H1 (cell line): ENCODE measurements around the gene RGS2. TPM values are rescaled to one million over a fixed set of nuclear protein-coding genes. Genes with fewer than 3 reads are reported as not detected.

Source experiments
- CTCF ChIA-PET: fragments of 300-600 bp; sonication (Branson Sonifier 250); formaldehyde crosslinking; loops from one replicate; lab custom pipeline; 2021; ENCODE audit not compliant: partially characterized antibody; lab: Charles Lee
- POLR2A ChIA-PET: fragments of 300-600 bp; sonication (Branson Sonifier 250); formaldehyde crosslinking; loops from one replicate; lab custom pipeline; 2021; ENCODE audit warnings: inconsistent platforms; ENCODE audit not compliant: partially characterized antibody; lab: Charles Lee
- DNase-seq, 2 experiments: peaks; one replicate each; pipeline versions ENCODE4 v3.0.0 to v3.0.0-alpha.2; 2010 to 2022; ENCODE audit warnings: low spot score in 2 of 2, low read depth in 1 of 2, mixed read lengths in 1 of 2
- FAIRE-seq: peaks from 2 replicates; lab custom pipeline; 2011; peaks lifted over from hg19 to GRCh38; lab: Jason Lieb, UNC
- H2AFZ ChIP-seq: 2 replicates; pipeline ENCODE4 v1.8.1; 2012; ENCODE audit warnings: low read length, inconsistent platforms
- H2AK5ac ChIP-seq: 2 replicates; pipeline ENCODE4 v1.6.1; 2013; ENCODE audit warnings: low read depth, low read length
- H2BK120ac ChIP-seq: replicated peaks from 2 replicates; pipeline ENCODE3; 2013; ENCODE audit warnings: low read depth, low read length, inconsistent platforms
- H2BK12ac ChIP-seq: 2 replicates; pipeline ENCODE4 v1.6.1; 2013; ENCODE audit warnings: low read depth, low read length
- H2BK15ac ChIP-seq: 2 replicates; pipeline ENCODE4 v1.6.1; 2013; ENCODE audit warnings: low read length
- H2BK20ac ChIP-seq: 2 replicates; pipeline ENCODE4 v1.6.1; 2013; ENCODE audit warnings: low read length
- H2BK5ac ChIP-seq: 2 replicates; pipeline ENCODE4 v1.6.1; 2013; ENCODE audit warnings: low read depth, low read length
- H3K14ac ChIP-seq: 2 replicates; pipeline ENCODE4 v1.6.1; 2013; ENCODE audit warnings: inconsistent platforms; ENCODE audit not compliant: insufficient read length
- H3K18ac ChIP-seq: 2 replicates; pipeline ENCODE4 v1.6.1; 2013; ENCODE audit warnings: low read length; ENCODE audit errors: extremely low read depth
- H3K23ac ChIP-seq: 2 replicates; pipeline ENCODE4 v1.6.1; 2013; ENCODE audit warnings: inconsistent platforms; ENCODE audit not compliant: insufficient read length
- H3K23me2 ChIP-seq: 2 replicates; pipeline ENCODE4 v1.6.1; 2013; ENCODE audit warnings: low read depth, low read length
- H3K27ac ChIP-seq: 2 replicates; pipeline ENCODE4 v1.6.1; 2011; ENCODE audit warnings: low read depth, low read length, inconsistent platforms
- H3K27me3 ChIP-seq, 4 experiments: replicated peaks in 1 of 4; 1 replicate in 1 of 4; 2 replicates in 3 of 4; pipeline versions ENCODE4 v1.6.1 to v1.8.1; 2011 to 2013; ENCODE audit warnings: low read length in 3 of 4, mild to moderate bottlenecking in 3 of 4, inconsistent platforms in 2 of 4, mixed read lengths in 2 of 4, moderate library complexity in 1 of 4; ENCODE audit not compliant: control insufficient read depth in 3 of 4, insufficient read depth in 3 of 4; ENCODE audit errors: extremely low read depth in 1 of 4
- H3K36me3 ChIP-seq, 4 experiments: 2 replicates each; pipeline versions ENCODE4 v1.6.1 to v1.8.1; 2011 to 2013; ENCODE audit warnings: mild to moderate bottlenecking in 4 of 4, low read length in 3 of 4, moderate library complexity in 2 of 4, control low read depth in 1 of 4, inconsistent platforms in 1 of 4; ENCODE audit not compliant: insufficient read depth in 4 of 4, control insufficient read depth in 2 of 4
- H3K4ac ChIP-seq: replicated peaks from 2 replicates; pipeline ENCODE3; 2013; ENCODE audit warnings: low read length, low read depth, mixed read lengths, inconsistent platforms; ENCODE audit not compliant: insufficient read length
- H3K4me1 ChIP-seq, 4 experiments: replicated peaks in 1 of 4; 1 replicate in 1 of 4; 2 replicates in 3 of 4; pipeline versions ENCODE4 v1.6.1 to v1.8.1; 2011 to 2013; ENCODE audit warnings: low read length in 3 of 4, inconsistent platforms in 2 of 4, mixed read lengths in 1 of 4; ENCODE audit not compliant: insufficient read depth in 4 of 4, control insufficient read depth in 3 of 4
- H3K4me2 ChIP-seq, 2 experiments: 2 replicates each; pipeline versions ENCODE4 v1.6.1 to v1.8.1; 2011 to 2013; ENCODE audit warnings: low read depth in 2 of 2, low read length in 2 of 2, control low read depth in 1 of 2, inconsistent platforms in 1 of 2, mild to moderate bottlenecking in 1 of 2; ENCODE audit not compliant: insufficient read depth in 1 of 2
- H3K4me3 ChIP-seq, 4 experiments: fragments of 200-600, 300-600 bp in 1 of 4; sonication (generic), shearing (Covaris generic), sonication (Bioruptor Twin) in 1 of 4; 2 replicates each; pipeline versions ENCODE4 v1.5.1 to v1.8.1; 2011 to 2016; ENCODE audit warnings: low read length in 4 of 4, low read depth in 3 of 4, control low read depth in 2 of 4, inconsistent platforms in 2 of 4, mild to moderate bottlenecking in 2 of 4, mixed read lengths in 1 of 4, moderate library complexity in 1 of 4; ENCODE audit not compliant: insufficient read depth in 2 of 4; ENCODE audit errors: extremely low read depth in 1 of 4
- H3K56ac ChIP-seq: replicated peaks from 2 replicates; pipeline ENCODE3; 2013; ENCODE audit warnings: low read depth, mild to moderate bottlenecking, mixed read lengths, low read length, inconsistent platforms; ENCODE audit not compliant: insufficient read length
- H3K79me1 ChIP-seq: 2 replicates; pipeline ENCODE4 v1.6.1; 2013; ENCODE audit warnings: low read depth, low read length, control low read depth
- H3K79me2 ChIP-seq, 2 experiments: 2 replicates each; pipeline versions ENCODE4 v1.6.1 to v1.8.1; 2012 to 2013; ENCODE audit warnings: low read length in 2 of 2, mild to moderate bottlenecking in 2 of 2, inconsistent platforms in 1 of 2; ENCODE audit not compliant: insufficient read depth in 2 of 2, control insufficient read depth in 1 of 2
- H3K9ac ChIP-seq, 4 experiments: replicated peaks in 1 of 4; 1 replicate in 1 of 4; 2 replicates in 3 of 4; pipeline versions ENCODE4 v1.6.1 to v1.8.1; 2011 to 2013; ENCODE audit warnings: low read depth in 3 of 4, low read length in 3 of 4, control low read depth in 2 of 4, mild to moderate bottlenecking in 2 of 4, moderate library complexity in 2 of 4, inconsistent platforms in 1 of 4; ENCODE audit errors: extremely low read depth in 1 of 4
- H3K9me3 ChIP-seq, 2 experiments: 2 replicates each; pipeline versions ENCODE4 v1.6.1 to v1.8.1; 2012 to 2013; ENCODE audit warnings: mild to moderate bottlenecking in 2 of 2, moderate library complexity in 2 of 2, control low read depth in 1 of 2, inconsistent platforms in 1 of 2, low read depth in 1 of 2, low read length in 1 of 2, mixed read lengths in 1 of 2; ENCODE audit not compliant: insufficient read depth in 2 of 2
- H4K20me1 ChIP-seq, 2 experiments: replicated peaks in 1 of 2; 2 replicates each; pipeline versions ENCODE3 to v1.8.1; 2011 to 2013; ENCODE audit warnings: inconsistent platforms in 2 of 2, low read length in 2 of 2, mild to moderate bottlenecking in 1 of 2; ENCODE audit not compliant: insufficient read depth in 2 of 2, control insufficient read depth in 1 of 2
- H4K5ac ChIP-seq: 2 replicates; pipeline ENCODE4 v1.6.1; 2013; ENCODE audit warnings: low read length, low read depth, mixed read lengths, inconsistent platforms; ENCODE audit not compliant: insufficient read length
- H4K8ac ChIP-seq: 2 replicates; pipeline ENCODE4 v1.8.0; 2013; ENCODE audit warnings: mild to moderate bottlenecking, moderate library complexity, low read length, inconsistent platforms; ENCODE audit not compliant: insufficient read depth; ENCODE audit errors: extremely low read depth
- H4K91ac ChIP-seq: replicated peaks from 2 replicates; pipeline ENCODE3; 2013; ENCODE audit warnings: low read length, mixed read lengths, inconsistent platforms; ENCODE audit not compliant: insufficient read length
- CBX8 ChIP-seq: fragments of 300-800, 300-1000 bp; sonication (generic); IDR thresholded peaks from 2 replicates; pipeline ENCODE4 v1.7.1; 2016; ENCODE audit warnings: low read depth, low read length, borderline replicate concordance
- E2F6 ChIP-seq: IDR thresholded peaks from 2 replicates; pipeline ENCODE4 v1.6.1; 2012; ENCODE audit warnings: inconsistent platforms
- EP300 ChIP-seq, 2 experiments: IDR thresholded peaks; 1 replicate in 1 of 2; 2 replicates in 1 of 2; pipeline ENCODE4 v1.6.1; 2011 to 2012; ENCODE audit warnings: low read depth in 2 of 2, low read length in 2 of 2, mild to moderate bottlenecking in 2 of 2, borderline replicate concordance in 1 of 2, inconsistent platforms in 1 of 2, moderate library complexity in 1 of 2
- GABPA ChIP-seq: IDR thresholded peaks from 2 replicates; pipeline ENCODE4 v1.6.1; 2011; ENCODE audit warnings: mild to moderate bottlenecking, low read length, moderate library complexity, borderline replicate concordance; ENCODE audit not compliant: insufficient read depth
- GTF2F1 ChIP-seq: IDR thresholded peaks from 2 replicates; pipeline ENCODE4 v1.6.1; 2012; ENCODE audit warnings: low read depth, low read length, improper control_type of control experiment, borderline replicate concordance
- MAX ChIP-seq: IDR thresholded peaks from 2 replicates; pipeline ENCODE4 v1.6.1; 2012; ENCODE audit warnings: inconsistent platforms
- POLR2AphosphoS5 ChIP-seq: IDR thresholded peaks from 2 replicates; pipeline ENCODE4 v1.6.1; 2011; ENCODE audit warnings: low read depth, low read length
- RXRA ChIP-seq: IDR thresholded peaks from 2 replicates; pipeline ENCODE4 v1.6.1; 2011; ENCODE audit warnings: low read depth, mild to moderate bottlenecking, low read length, moderate library complexity; ENCODE audit not compliant: insufficient read depth
- SUZ12 ChIP-seq: fragments of 200-600 bp; sonication (generic); IDR thresholded peaks from 2 replicates; pipeline ENCODE4 v1.6.1; 2012; ENCODE audit warnings: mild to moderate bottlenecking, inconsistent platforms, low read length, moderate library complexity, mixed read lengths
- TAF1 ChIP-seq: IDR thresholded peaks from 2 replicates; pipeline ENCODE4 v1.6.1; 2011; ENCODE audit warnings: mild to moderate bottlenecking, low read depth, low read length
- USF2 ChIP-seq: IDR thresholded peaks from 2 replicates; pipeline ENCODE4 v1.6.1; 2011; ENCODE audit warnings: low read length, improper control_type of control experiment
- WGBS, 2 experiments: shearing (Covaris generic) in 1 of 2; methylation state at CpG; one replicate each; pipeline versions ENCODE4 v1.1.6 to v1.1.7; 2013 to 2015; ENCODE audit warnings: low lambda C conversion rate in 2 of 2, mixed read lengths in 2 of 2, inconsistent platforms in 1 of 2, low coverage in 1 of 2, missing lambda C conversion rate in 1 of 2; ENCODE audit not compliant: insufficient replicate concordance in 2 of 2, insufficient coverage in 1 of 2, insufficient read length in 1 of 2; ENCODE audit errors: extremely low coverage in 1 of 2, missing lambda C conversion rate in 1 of 2; 5-methylcytosine and 5-hydroxymethylcytosine counted together
- polyA plus RNA-seq, 7 experiments: library from polyadenylated mRNA; depleted of rRNA in 3 of 7; stranded (reverse) in 5 of 7; unstranded in 2 of 7; fragments of >200 nt in 5 of 7; fragments of 200-250 nt in 2 of 7; gene quantifications; 1 replicate in 5 of 7; 2 replicates in 1 of 7; 4 replicates in 1 of 7; pipeline versions ENCODE4 v1.2.1 to v1.2.3, GENCODE V29; 2011 to 2013; ENCODE audit warnings: missing spikeins in 2 of 7, mixed read lengths in 2 of 7
- total RNA-seq: library from RNA; stranded (reverse); fragmentation: NEBNext Ultra II Directional; extraction: Animal tissue kit (Norgen Biotek cat#: 25700); gene quantifications from 2 replicates; pipeline ENCODE4 v1.2.1, GENCODE V29; 2021

The RGS2 gene
- total and polyA plus RNA-seq, 2 of the 8 experiments (the other 6 are each of a cell fraction or from before 2014, with no cell fraction given), result 9.1 to 17.0 TPM

- no peak overlapping the region for H3K4me3 ChIP-seq
- H3K18ac ChIP-seq, result no peak overlapping the region
- ChIA-PET POLR2A (no interaction called here), CTCF (interaction anchor here (1.7 kb wide), 1 partner anchor 13 kb away, joined by 5 read pairs; no protein-coding TSS in a partner anchor)
- H3K4ac ChIP-seq, result no peak overlapping the region
- no peak overlapping the region for H3K56ac ChIP-seq
- FAIRE-seq (no peak), DNase-seq (no peak)
- no peak overlapping the region for H3K27ac ChIP-seq
- H3K79me2 ChIP-seq, result no peaks in the 10 kb centered on the region
- no peak overlapping the region for H4K5ac ChIP-seq
- H2AFZ ChIP-seq, result no peak overlapping the region
- H4K20me1 ChIP-seq, result no peaks in the 10 kb centered on the region
- H3K79me1 ChIP-seq, result no peaks in the 10 kb centered on the region
- H2BK5ac ChIP-seq, result no peak overlapping the region
- no peak overlapping the region for H3K23ac ChIP-seq
- no peaks in the 10 kb centered on the region; the same call in 1 of the 2 replicates for H3K23me2 ChIP-seq
- H3K27me3 ChIP-seq, result no peaks in the 10 kb centered on the region
- no peak overlapping the region for H2BK15ac ChIP-seq
- WGBS, 2 experiments, result 65% methylated on average over 3 of the region's 6 CpGs; no CpG with 5 or more reads in 1 of the 2 experiments
- no peak overlapping the region for H3K14ac ChIP-seq
- H4K8ac ChIP-seq, result no peak overlapping the region
- H2BK12ac ChIP-seq, result no peak overlapping the region
- no peaks in the 10 kb centered on the region for H3K36me3 ChIP-seq
- no peaks in the 10 kb centered on the region for H3K9me3 ChIP-seq
- H3K4me1 ChIP-seq, result peaks cover 0 to 4% (median 0%) of the 10 kb centered on the region in 4 experiments; a peak in 1 of 7 replicates
- no peak overlapping the region for H3K9ac ChIP-seq
- H2BK20ac ChIP-seq, result no peak overlapping the region
- H2AK5ac ChIP-seq, result no peak overlapping the region
- H2BK120ac ChIP-seq, result no peak overlapping the region
- no peak overlapping the region for H4K91ac ChIP-seq
- H3K4me2 ChIP-seq, result no peak overlapping the region
- TF ChIP-seq E2F6 (no peak), POLR2AphosphoS5 (no peak), SUZ12 (no peak), TAF1 (no peak), MAX (no peak), CBX8 (no peak), RXRA (no peak), EP300 (IDR thresholded peaks at IDR 0.05; ENCODE audit: borderline replicate concordance in 1 of 2, low read depth in 2 of 2, low read length in 2 of 2) (no peak), GABPA (no peak), USF2 (no peak), GTF2F1 (no peak)
These were observed 21.9 kb downstream of the RGS2 start for GRCh38 chr1:192830595-192831246.
